HG03097 (cell line): ENCODE results near the gene LHX3.

Source experiments
- ATAC-seq: cut with Tn5 transposase; IDR thresholded peaks from one replicate; pipeline ENCODE4 v1.9.1; 2021; ENCODE audit not compliant: unreplicated experiment, low FRiP score

The LHX3 gene

DNA sequence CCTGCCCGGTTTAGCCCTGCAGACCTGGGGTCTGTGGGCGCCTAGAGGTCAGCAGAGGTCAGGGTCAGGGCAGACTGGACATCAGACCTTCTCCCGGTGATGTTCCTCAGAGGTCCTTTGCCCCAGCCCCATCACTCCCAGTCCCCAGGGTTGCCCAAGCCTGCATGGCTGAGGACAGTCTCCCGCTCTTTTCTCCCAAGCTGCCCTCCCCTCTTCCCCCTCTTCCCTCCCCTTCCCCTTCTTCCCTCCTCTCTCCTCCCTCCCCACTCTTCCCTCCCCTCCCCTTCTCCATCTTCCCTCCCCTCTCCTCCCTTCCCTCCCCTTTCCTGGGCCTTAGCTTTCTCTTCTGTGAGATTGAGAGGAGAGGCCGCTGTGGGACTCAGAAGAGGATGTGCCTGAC is 10.4 kb downstream of the LHX3 start:
- no peak for ATAC-seq

DNA sequence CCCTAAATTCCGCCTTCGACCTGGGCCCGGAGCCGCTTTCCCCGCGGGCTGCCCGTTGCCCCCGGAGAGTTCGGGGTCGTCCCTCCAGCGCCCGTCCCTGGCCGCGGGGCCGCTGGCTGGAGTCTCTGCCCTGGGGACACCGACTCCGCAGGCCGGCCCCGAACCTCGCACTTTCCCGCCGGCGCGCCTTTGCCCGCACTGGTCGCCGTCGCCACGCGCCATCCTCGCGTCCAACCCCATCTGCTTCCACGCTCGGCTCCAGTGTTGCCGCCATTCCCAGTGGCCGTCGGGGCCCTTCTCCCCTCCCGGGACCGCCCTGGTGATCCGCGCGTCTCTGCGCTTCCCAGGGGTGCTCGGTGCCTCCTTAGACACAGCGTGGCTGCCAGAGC is 11.0 kb downstream of the LHX3 start:
- no peak for ATAC-seq

GRCh38 chr9:136193127-136193890 is 11.6 kb downstream of the LHX3 start:
- ATAC-seq = no peak

- no peak for ATAC-seq
These were observed 12.4 kb downstream of the LHX3 start for GRCh38 chr9:136192289-136193126.

DNA sequence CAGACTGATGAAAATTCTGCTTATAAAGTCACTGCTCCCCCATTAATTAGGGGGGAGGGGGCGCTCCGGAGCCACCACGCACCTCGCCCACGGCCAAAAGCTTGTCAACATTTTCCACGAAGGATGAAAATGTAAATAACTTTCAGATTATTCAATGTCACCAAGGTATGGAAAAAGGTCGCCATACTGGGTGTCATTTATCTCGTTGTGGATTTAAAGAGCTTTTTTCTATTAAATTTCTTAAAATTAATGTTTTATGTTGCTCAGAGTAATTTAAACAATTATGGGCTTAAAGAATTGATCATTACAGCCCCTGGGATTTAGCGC is 13.0 kb downstream of the LHX3 start:
- ATAC-seq = no peak

DNA sequence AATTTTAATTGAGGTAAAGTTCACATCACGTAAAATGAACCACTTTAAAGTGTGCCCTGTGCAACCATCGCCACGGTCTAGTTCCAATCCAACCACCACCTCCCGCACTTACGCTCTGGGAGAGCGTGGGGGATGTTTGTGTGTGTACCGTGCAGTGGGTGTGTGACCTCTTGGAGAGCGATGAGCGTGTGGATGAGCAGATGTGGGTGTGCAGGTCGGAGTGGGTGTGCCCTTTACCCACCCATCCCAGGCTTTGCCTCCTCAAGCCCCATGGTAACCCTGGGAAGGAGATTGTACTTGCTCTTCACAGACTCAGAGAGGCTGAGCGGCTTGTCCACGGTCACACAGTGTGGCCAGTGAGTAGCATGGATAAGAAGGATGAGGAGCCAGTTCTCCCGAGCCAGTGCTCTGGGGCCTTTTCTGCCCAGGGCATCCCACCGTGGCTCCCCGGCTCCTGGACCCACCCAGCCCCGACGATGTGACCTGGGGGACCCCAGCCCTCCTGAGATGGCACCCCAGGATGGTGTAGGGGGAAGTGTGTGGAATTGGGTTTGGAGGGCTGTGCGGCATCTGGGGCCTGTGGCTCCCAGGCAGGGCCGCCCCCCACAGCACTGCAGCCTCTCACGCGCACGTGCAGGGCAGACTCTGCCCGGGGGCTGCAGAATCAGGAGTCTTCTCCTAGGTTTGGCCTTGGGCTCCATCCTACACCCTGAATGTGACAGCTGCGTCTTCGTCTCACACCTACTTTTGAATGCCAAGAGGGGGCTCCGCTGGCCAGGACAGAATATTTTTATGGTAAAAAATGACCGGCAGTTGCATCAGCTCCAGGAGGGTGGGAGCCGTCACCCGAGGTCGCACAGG is 13.6 kb downstream of the LHX3 start:
- no peak for ATAC-seq

DNA sequence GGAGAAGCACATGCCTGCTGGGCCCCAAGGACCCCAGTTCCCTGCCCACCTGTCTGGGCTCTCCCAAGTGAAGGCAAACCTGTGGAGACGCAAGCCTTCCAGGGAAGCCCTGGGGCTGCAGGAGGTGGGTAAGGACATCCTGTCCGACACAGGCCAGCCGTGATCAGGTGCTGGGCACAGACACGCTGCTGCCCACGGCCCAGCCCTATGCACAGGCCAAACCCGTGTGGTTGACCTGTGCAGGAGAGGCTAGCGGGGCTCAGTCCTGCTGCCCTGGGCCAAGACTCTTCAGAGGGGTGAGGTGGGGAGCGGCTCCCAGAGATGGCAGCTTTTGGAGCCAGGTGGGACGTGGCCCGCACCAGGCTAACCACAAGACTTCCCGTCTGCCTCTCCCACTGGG is 14.3 kb downstream of the LHX3 start:
- ATAC-seq = no peak

- no peak for ATAC-seq
These were observed 14.7 kb downstream of the LHX3 start for GRCh38 chr9:136190237-136190601.

DNA sequence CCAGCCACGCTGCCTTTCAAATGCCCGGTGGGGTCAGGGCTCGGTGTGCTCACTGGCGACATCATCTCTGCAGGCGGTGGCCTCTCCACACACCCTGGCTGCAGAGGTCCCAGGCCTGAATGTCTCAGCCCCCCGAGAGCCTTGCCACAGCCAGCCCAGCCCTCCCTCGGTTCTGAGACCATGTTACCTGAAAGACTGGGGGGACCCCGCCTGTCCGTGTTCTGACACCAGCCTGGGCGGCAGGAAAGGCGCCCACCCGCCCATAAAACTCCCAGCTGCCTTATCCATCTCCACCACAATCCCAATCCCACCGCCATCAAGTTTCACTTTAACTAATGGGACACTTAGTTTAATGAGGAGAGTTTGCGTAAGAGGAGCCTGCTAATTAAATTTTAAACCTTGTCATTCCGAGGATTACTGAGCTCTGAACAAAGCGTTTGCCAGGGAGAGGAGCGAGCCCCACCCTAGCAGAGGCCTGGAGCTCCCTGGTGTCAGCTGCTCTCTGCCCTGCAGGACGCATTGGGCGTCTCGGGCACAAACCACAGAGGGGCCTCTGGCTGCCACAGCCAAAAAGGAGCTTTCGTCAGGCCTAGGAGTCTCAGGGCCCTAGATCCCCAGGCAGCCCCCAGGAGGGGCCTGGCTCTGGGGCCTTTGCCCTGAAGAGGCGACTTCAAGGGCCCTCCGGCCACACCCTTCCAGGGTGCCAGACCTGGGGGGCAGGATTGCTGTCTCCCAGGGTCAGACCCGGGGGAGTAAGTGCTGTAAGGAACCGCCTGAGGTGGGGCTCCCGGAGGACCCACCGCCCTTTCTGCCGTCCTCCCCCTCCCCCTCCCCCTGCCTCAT is 15.3 kb downstream of the LHX3 start:
- no peak for ATAC-seq

DNA sequence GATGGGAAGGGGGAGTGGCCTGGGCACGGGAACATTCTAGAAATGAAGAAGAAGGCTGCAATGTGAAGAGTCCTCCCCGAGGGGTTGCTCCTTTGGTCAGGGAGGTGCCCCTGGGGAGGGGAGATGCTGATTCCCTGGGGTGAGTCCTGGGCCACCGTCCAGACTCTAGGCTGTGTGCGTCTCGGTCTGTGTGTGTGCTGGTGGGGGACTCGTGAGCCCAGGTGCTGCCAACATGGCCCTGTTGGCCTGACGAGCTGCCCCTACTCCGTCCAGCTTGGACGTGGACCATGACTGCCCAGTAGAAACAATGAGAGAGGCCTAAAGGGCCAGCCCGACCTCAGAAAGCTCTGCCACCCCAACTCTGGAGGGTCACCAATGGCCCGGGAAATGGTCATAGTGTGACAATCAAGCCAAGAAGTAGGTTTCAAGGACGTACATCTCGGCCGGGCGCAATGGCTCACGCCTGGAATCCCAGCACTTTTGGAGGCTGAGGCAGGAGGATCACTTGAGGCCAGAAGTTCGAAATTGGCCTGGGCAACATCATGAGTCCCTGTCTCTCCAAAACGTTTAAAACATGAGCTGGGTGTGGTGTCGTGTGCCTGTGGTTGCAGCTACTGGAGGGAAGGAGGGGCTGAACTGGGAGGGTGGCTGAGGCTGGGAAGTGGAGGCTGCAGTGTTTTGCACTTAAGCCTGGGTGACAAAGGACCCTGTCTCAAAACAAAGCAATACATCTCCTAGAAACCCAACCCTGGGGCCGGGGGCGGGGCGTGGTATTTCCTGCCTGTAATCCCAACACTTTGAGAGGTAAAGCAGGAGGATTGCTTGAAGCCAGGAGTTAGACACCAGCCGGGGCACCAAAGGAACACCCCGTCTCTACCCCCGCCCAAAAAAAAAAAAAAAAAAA is 17.0 kb downstream of the LHX3 start:
- ATAC-seq = no peak

DNA sequence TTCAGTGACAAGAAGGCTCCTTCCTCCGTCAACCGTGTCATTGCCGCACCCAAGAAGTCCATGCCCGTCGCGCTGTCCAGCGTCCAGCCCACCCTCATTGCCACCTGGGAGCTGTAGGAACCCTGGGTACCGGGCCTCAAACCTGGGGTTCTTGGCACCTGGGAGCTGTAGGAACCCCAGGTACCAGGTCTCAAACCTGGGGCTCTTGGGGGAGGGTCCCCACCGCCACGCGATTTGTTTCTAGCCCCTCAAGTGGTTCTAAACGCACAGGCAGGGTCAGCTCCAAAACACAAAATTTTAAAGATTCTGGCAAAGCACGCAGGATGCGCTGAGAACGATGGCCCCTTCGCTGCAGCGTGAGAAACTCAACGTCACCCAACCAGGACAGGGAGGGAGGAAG is 17.7 kb downstream of the LHX3 start:
- no peak for ATAC-seq

- no peak for ATAC-seq
These were observed 18.5 kb downstream of the LHX3 start for GRCh38 chr9:136186386-136186785.

- ATAC-seq = no peak
These were observed 19.1 kb downstream of the LHX3 start for GRCh38 chr9:136185596-136186366.

GRCh38 chr9:136185066-136185465 is 19.9 kb downstream of the LHX3 start:
- ATAC-seq = no peak

DNA sequence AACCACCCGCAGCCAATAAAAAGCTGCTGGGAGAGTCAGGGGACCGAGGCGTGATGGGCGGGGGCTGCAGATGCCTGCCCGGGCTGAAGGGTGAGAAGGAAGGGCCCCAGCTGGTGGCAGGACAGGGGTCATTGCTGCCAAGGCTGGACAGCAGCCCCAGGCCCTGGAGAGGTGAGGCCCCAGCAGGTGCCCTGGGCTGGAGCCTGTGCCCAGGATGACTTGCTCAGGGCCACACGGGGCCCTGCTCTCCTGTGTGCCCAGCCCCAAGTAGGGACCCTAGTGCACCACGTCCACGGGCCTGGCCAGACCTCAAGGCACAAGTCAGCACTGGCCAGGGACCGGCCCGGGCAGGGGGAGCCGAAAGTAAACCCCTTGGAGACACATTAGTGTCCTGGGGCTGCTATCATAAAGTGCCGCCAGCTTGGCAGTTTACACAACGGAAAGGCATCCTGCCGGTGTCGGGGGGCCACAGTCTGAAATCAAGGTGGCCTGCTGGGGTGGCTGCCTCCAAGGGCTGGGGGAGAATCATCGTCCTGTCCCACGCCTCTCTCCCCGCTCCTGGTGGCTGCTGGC is 22.0 kb downstream of the LHX3 start:
- no peak for ATAC-seq

DNA sequence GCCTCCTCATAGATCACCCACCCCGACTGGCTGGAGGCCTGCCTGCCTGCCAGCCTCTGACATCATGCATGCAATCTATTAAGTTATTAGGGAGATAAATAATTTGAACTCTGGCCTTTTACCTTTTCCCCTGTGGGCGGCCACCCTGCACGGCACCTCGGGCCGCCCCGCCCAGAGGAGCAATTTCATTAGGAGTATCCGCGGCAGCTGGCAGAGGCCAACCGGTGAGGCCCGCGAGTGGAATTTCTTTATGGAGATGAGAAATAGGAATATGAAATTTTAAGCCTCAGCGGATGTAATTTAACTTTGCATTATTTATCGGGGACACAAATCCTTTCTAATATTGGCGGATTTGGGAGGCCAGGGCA is 22.5 kb downstream of the LHX3 start:
- ATAC-seq = no peak

- no peak for ATAC-seq
These were observed 23.0 kb downstream of the LHX3 start for GRCh38 chr9:136181784-136182419.

GRCh38 chr9:136180586-136180985 is 24.3 kb downstream of the LHX3 start:
- ATAC-seq = no peak
